ENCODE data around the gene UBE2D1. TPM values are rescaled to one million over a fixed set of nuclear protein-coding genes. Genes with fewer than 3 reads are reported as not detected.

Gene UBE2D1
- total RNA-seq, 2 donors from 2014 or later, result 3.0 to 7.5 TPM

- no peak for DNase-seq
- Histone ChIP-seq H3K4me3 (no peak overlapping the region), H3K4me1 (no peaks in the 10 kb centered on the region), H3K27me3 (peaks cover 0 to 1% of the 10 kb centered on the region in 2 donors), H3K27ac (no peak overlapping the region), H3K36me3 (replicated peaks in 1 of 2; ENCODE audit: insufficient read depth in 1 of 2, low read depth in 2 of 2) (no peaks in the 10 kb centered on the region), H3K9me3 (no peaks in the 10 kb centered on the region)
- no peak for ATAC-seq
- intact Hi-C loops (cut with DNase I), result no loop called here
- no peak for TF ChIP-seq POLR2A (IDR thresholded peaks at IDR 0.05)
- TF ChIP-seq, protein P1, sequence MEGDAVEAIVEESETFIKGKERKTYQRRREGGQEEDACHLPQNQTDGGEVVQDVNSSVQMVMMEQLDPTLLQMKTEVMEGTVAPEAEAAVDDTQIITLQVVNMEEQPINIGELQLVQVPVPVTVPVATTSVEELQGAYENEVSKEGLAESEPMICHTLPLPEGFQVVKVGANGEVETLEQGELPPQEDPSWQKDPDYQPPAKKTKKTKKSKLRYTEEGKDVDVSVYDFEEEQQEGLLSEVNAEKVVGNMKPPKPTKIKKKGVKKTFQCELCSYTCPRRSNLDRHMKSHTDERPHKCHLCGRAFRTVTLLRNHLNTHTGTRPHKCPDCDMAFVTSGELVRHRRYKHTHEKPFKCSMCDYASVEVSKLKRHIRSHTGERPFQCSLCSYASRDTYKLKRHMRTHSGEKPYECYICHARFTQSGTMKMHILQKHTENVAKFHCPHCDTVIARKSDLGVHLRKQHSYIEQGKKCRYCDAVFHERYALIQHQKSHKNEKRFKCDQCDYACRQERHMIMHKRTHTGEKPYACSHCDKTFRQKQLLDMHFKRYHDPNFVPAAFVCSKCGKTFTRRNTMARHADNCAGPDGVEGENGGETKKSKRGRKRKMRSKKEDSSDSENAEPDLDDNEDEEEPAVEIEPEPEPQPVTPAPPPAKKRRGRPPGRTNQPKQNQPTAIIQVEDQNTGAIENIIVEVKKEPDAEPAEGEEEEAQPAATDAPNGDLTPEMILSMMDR (IDR thresholded peaks at IDR 0.05), result no peak
These were observed 34.1 kb upstream of the UBE2D1 start for GRCh38 chr10:58300676-58301075.

DNA sequence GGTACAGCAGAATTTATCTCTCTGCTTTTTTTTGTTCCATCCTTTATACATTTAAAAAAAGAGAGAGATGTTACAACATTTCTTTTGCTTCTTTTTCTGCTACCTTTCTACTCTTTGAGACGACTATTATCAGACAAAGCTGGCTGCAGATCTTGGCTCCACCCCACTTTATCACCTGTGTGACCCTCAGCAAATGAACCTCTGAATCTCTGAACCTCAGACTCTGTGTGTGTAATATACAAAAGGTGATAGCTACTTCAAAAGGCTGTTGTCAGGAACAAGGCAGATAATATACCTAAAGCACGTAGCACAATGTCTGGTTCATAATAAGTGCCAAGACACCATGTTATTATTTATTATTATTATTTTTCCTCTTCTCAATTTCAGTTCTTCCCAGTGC, 32.6 kb upstream of the UBE2D1 start:
- Histone ChIP-seq H3K27me3 (peaks cover 0 to 7% of the 10 kb centered on the region in 2 donors), H3K4me1 (no peaks in the 10 kb centered on the region), H3K9me3 (no peaks in the 10 kb centered on the region), H3K36me3 (replicated peaks in 1 of 2; ENCODE audit: insufficient read depth in 1 of 2, low read depth in 2 of 2) (no peaks in the 10 kb centered on the region), H3K27ac (no peak overlapping the region), H3K4me3 (no peak overlapping the region)
- DNase-seq (no peak), ATAC-seq (no peak)
- no peak for TF ChIP-seq POLR2A (IDR thresholded peaks at IDR 0.05)
- TF ChIP-seq, protein P1 (IDR thresholded peaks at IDR 0.05), result no peak
- intact Hi-C loops (cut with DNase I), result no loop called here
- 21 to 23% methylated on average over 2 of the region's 2 CpGs for WGBS, 2 donors

- H3K4me3 ChIP-seq, result no peak overlapping the region
- H3K27me3 ChIP-seq, result peaks cover 0 to 7% of the 10 kb centered on the region in 2 donors
- no peaks in the 10 kb centered on the region for H3K36me3 ChIP-seq (replicated peaks in 1 of 2; ENCODE audit: insufficient read depth in 1 of 2, low read depth in 2 of 2)
- no peaks in the 10 kb centered on the region for H3K9me3 ChIP-seq
- no peak for TF ChIP-seq POLR2A (IDR thresholded peaks at IDR 0.05)
- TF ChIP-seq, protein P1 (IDR thresholded peaks at IDR 0.05), result no peak
- no peak overlapping the region for H3K27ac ChIP-seq
- WGBS, 2 donors, result 67 to 76% methylated on average over 3 of the region's 3 CpGs
- intact Hi-C loops (cut with DNase I), result no loop called here
- DNase-seq (no peak), ATAC-seq (no peak)
- no peaks in the 10 kb centered on the region for H3K4me1 ChIP-seq
These were observed 30.6 kb upstream of the UBE2D1 start for GRCh38 chr10:58304099-58304633.

DNA sequence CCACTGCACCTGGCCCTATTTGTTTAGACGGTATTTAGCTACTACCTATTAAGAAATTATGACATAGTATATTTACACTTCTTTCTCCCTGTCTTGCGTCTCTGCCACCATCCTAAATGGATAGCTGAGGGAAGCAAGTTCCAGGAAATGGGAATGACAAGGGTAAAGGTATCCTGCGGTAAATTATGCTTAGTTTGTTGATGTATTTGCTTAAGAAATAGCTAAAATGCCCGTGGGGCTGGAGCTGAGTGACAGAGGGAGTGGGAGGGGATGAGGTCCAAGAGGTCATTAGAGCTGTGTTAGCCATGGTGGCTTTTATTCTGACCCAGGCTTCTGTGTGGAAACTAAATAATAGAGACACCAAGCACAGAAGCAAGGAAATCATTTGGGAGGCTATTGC, 29.0 kb upstream of the UBE2D1 start:
- no peaks in the 10 kb centered on the region for H3K36me3 ChIP-seq (replicated peaks in 1 of 2; ENCODE audit: insufficient read depth in 1 of 2, low read depth in 2 of 2)
- no peak for DNase-seq
- ATAC-seq, result no peak
- 29 to 40% methylated on average over 4 of the region's 4 CpGs for WGBS, 2 donors
- no peaks in the 10 kb centered on the region for H3K9me3 ChIP-seq
- no peak overlapping the region for H3K27ac ChIP-seq
- H3K4me3 ChIP-seq, result no peak overlapping the region
- H3K4me1 ChIP-seq, result no peaks in the 10 kb centered on the region
- intact Hi-C loops (cut with DNase I), result no loop called here
- TF ChIP-seq, protein P1 (IDR thresholded peaks at IDR 0.05), result no peak
- TF ChIP-seq POLR2A (IDR thresholded peaks at IDR 0.05), result no peak
- H3K27me3 ChIP-seq, result peaks cover 0 to 7% of the 10 kb centered on the region in 2 donors

DNA sequence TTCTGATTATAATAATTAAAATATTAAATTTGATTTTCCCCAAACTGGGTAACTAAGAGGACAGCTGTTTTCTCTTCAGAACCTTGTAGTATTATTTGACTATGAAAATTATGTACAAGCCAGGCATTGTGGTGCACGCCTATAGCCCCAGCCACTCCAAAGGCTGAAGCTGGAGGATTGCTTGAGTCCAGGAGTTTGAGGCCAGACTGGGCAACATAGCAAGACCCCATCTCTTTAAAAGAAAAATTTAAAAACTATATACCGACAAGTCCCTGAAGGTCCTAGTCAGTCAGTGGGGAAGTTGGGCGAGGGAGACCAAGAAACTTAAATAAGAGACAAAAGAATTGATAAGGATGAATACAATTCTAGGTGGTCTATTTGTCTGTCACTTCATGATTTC, 27.1 kb upstream of the UBE2D1 start:
- no peaks in the 10 kb centered on the region for H3K36me3 ChIP-seq (replicated peaks in 1 of 2; ENCODE audit: insufficient read depth in 1 of 2, low read depth in 2 of 2)
- no peak for TF ChIP-seq POLR2A (IDR thresholded peaks at IDR 0.05)
- ATAC-seq, result no peak
- no peak overlapping the region for H3K27ac ChIP-seq
- intact Hi-C loops (cut with DNase I), result no loop called here
- peaks cover 0 to 7% of the 10 kb centered on the region in 2 donors for H3K27me3 ChIP-seq
- no peak overlapping the region for H3K4me3 ChIP-seq
- DNase-seq, result no peak
- H3K9me3 ChIP-seq, result no peaks in the 10 kb centered on the region
- 80 to 94% methylated on average over 3 of the region's 3 CpGs for WGBS, 2 donors
- H3K4me1 ChIP-seq, result no peaks in the 10 kb centered on the region

Data from body of pancreas (tissue), 4 donors.